SK-N-SH (cell line): ENCODE data around the gene CLDN6. TPM values are rescaled to one million over a fixed set of nuclear protein-coding genes. Genes with fewer than 3 reads are reported as not detected.

Experiments used
- CTCF ChIA-PET: fragments of 300-600, 350-600 bp; formaldehyde crosslinking; extraction: SDS; loops from one replicate; lab custom pipeline; 2021; lab: Yijun Ruan, JAX
- POLR2A ChIA-PET: fragments of 350-600 bp; sonication (Branson Sonifier 250); formaldehyde crosslinking; extraction: SDS; loops from one replicate; lab custom pipeline; 2020; ENCODE audit warnings: antibody characterized with exemption, inconsistent platforms; lab: Yijun Ruan, JAX
- DNase-seq: peaks from one replicate; pipeline ENCODE4 v3.0.0; 2012
- H2AFZ ChIP-seq: fragments of 200-600 bp; sonication (generic); 2 replicates; pipeline ENCODE4 v1.8.1; 2016; ENCODE audit warnings: antibody characterized with exemption, mild to moderate bottlenecking, low read depth
- H3F3A ChIP-seq: fragments of 200-600 bp; sonication (generic); replicated peaks from 2 replicates; pipeline ENCODE3; 2016; ENCODE audit warnings: antibody characterized with exemption, mild to moderate bottlenecking; ENCODE audit not compliant: insufficient read depth
- H3K27ac ChIP-seq, 2 experiments: fragments of 200-500 bp in 1 of 2; fragments of 200-600 bp in 1 of 2; sonication (Bioruptor generic) in 1 of 2; sonication (generic), shearing (Covaris generic) in 1 of 2; 2 replicates each; pipeline versions ENCODE4 v1.5.1 to v1.6.1; 2014 to 2016; ENCODE audit warnings: low read depth in 2 of 2, inconsistent platforms in 1 of 2, low read length in 1 of 2, mild to moderate bottlenecking in 1 of 2, mixed read lengths in 1 of 2
- H3K27me3 ChIP-seq: fragments of 200-600 bp; sonication (generic), shearing (Covaris generic); 2 replicates; pipeline ENCODE4 v1.6.1; 2016; ENCODE audit warnings: mixed run types; ENCODE audit not compliant: insufficient read depth
- H3K36me3 ChIP-seq, 2 experiments: fragments of 200-500 bp in 1 of 2; fragments of 200-600 bp in 1 of 2; sonication (Bioruptor generic) in 1 of 2; sonication (generic) in 1 of 2; replicated peaks in 1 of 2; 2 replicates each; pipeline versions ENCODE3 to v1.5.1; 2014 to 2016; ENCODE audit warnings: low read length in 1 of 2, mild to moderate bottlenecking in 1 of 2; ENCODE audit not compliant: insufficient read depth in 2 of 2, control insufficient read depth in 1 of 2
- H3K4me1 ChIP-seq, 2 experiments: fragments of 200-500 bp in 1 of 2; fragments of 200-600 bp in 1 of 2; sonication (Bioruptor generic) in 1 of 2; sonication (generic), shearing (Covaris generic) in 1 of 2; 2 replicates each; pipeline versions ENCODE4 v1.5.1 to v1.6.1; 2014 to 2016; ENCODE audit warnings: low read depth in 1 of 2, low read length in 1 of 2, mixed run types in 1 of 2; ENCODE audit not compliant: insufficient read depth in 2 of 2, control insufficient read depth in 1 of 2
- H3K4me2 ChIP-seq: fragments of 200-600 bp; sonication (generic), shearing (Covaris generic); 2 replicates; pipeline ENCODE4 v1.6.1; 2017; ENCODE audit warnings: mixed run types
- H3K4me3 ChIP-seq, 2 experiments: fragments of 200-500 bp in 1 of 2; fragments of 200-600 bp in 1 of 2; sonication (Bioruptor generic) in 1 of 2; sonication (generic), shearing (Covaris generic) in 1 of 2; 2 replicates each; pipeline versions ENCODE4 v1.5.1 to v1.8.1; 2014 to 2016; ENCODE audit warnings: low read depth in 2 of 2, inconsistent platforms in 1 of 2, low read length in 1 of 2, mild to moderate bottlenecking in 1 of 2, mixed read lengths in 1 of 2, moderate library complexity in 1 of 2
- H3K79me2 ChIP-seq: fragments of 200-600 bp; sonication (generic); 2 replicates; pipeline ENCODE4 v1.8.1; 2017; ENCODE audit warnings: mild to moderate bottlenecking; ENCODE audit not compliant: insufficient read depth
- H3K9ac ChIP-seq: fragments of 200-600 bp; sonication (generic); 2 replicates; pipeline ENCODE4 v1.6.1; 2017; ENCODE audit warnings: mixed run types
- H3K9me2 ChIP-seq: fragments of 200-600 bp; sonication (generic); 2 replicates; pipeline ENCODE4 v1.6.1; 2017; ENCODE audit warnings: mixed run types
- H3K9me3 ChIP-seq: fragments of 200-600 bp; sonication (generic); 2 replicates; pipeline ENCODE4 v1.6.1; 2017; ENCODE audit warnings: mixed run types, mild to moderate bottlenecking, moderate library complexity
- H4K20me1 ChIP-seq: fragments of 200-600 bp; sonication (generic); 2 replicates; pipeline ENCODE4 v1.6.1; 2017; ENCODE audit warnings: mild to moderate bottlenecking, mixed run types; ENCODE audit not compliant: insufficient read depth
- CHD2 ChIP-seq: fragments of 150-350 bp; IDR thresholded peaks from 2 replicates; pipeline ENCODE4 v1.6.1; 2018; ENCODE audit warnings: low read length; ENCODE audit not compliant: partially characterized antibody
- CTCF ChIP-seq: fragments of 200-600 bp; sonication (generic); IDR thresholded peaks from 2 replicates; pipeline ENCODE4 v1.6.1; 2017; ENCODE audit warnings: antibody characterized with exemption, mild to moderate bottlenecking, moderate library complexity
- ELF1 ChIP-seq: IDR thresholded peaks from 2 replicates; pipeline ENCODE4 v1.4.0; 2012
- MEF2A ChIP-seq: IDR thresholded peaks from 2 replicates; pipeline ENCODE4 v1.4.0; 2012; ENCODE audit warnings: low read depth, borderline replicate concordance
- RCOR1 ChIP-seq: fragments of 150-350 bp; IDR thresholded peaks from 2 replicates; pipeline ENCODE4 v1.6.1; 2017; ENCODE audit warnings: antibody characterized with exemption, low read length
- TCF12 ChIP-seq: IDR thresholded peaks from 2 replicates; pipeline ENCODE4 v1.4.0; 2012
- WGBS: methylation state at CpG from one replicate; pipeline ENCODE4 v1.1.6; 2017; ENCODE audit warnings: low lambda C conversion rate; 5-methylcytosine and 5-hydroxymethylcytosine counted together
- polyA plus RNA-seq, 3 experiments: library from polyadenylated mRNA; depleted of rRNA; stranded (reverse); fragments of >200 nt; gene quantifications; 2 replicates each; pipeline ENCODE4 v1.2.3, GENCODE V29; 2012

Gene CLDN6
- polyA plus RNA-seq, 1 of the 3 experiments (the other 2 are of a cell fraction), result 0.20 TPM

GRCh38 chr16:3026003-3026378 lies 8.0 kb upstream of the CLDN6 start:
- TF ChIP-seq ELF1, result no peak
- no peak for TF ChIP-seq CTCF
- TF ChIP-seq MEF2A, result no peak
- TF ChIP-seq TCF12, result no peak
- no peak for TF ChIP-seq RCOR1
- WGBS, result 93% methylated on average over 7 of the region's 8 CpGs
- no peaks in the 10 kb centered on the region for H3K27me3 ChIP-seq
- no peak overlapping the region for H3K4me3 ChIP-seq
- H3K9me2 ChIP-seq, result no peaks in the 10 kb centered on the region
- peaks cover 8 to 24% of the 10 kb centered on the region in 2 experiments; a peak in 3 of 4 replicates for H3K4me1 ChIP-seq
- no peak overlapping the region for H3K9ac ChIP-seq
- ChIA-PET CTCF (no interaction called here), POLR2A (no interaction called here)
- no peak overlapping the region for H3K4me2 ChIP-seq
- DNase-seq, result no peak
- peaks cover 55% of the 10 kb centered on the region for H3F3A ChIP-seq
- H3K27ac ChIP-seq, result no peak overlapping the region
- H3K79me2 ChIP-seq, result peaks cover 6% of the 10 kb centered on the region; the same call in 1 of the 2 replicates
- H2AFZ ChIP-seq, result no peak overlapping the region
- H4K20me1 ChIP-seq, result peaks cover 19% of the 10 kb centered on the region
- H3K9me3 ChIP-seq, result no peaks in the 10 kb centered on the region
- H3K36me3 ChIP-seq, result peaks cover 21 to 26% of the 10 kb centered on the region in 2 experiments

GRCh38 chr16:3025032-3026002 lies 7.3 kb upstream of the CLDN6 start:
- CTCF ChIA-PET, result no interaction called here
- whole genome bisulfite sequencing, result 91% methylated on average over 17 of the region's 18 CpGs
- H2AFZ ChIP-seq, result no peak overlapping the region

More at GRCh38 chr16:3025032-3026002, 7.3 kb upstream of the CLDN6 start:
- H3K36me3 ChIP-seq, result peaks cover 21 to 26% of the 10 kb centered on the region in 2 experiments
- no peaks in the 10 kb centered on the region for H3K9me3 ChIP-seq
- H4K20me1 ChIP-seq, result peaks cover 20% of the 10 kb centered on the region
- no peak for TF ChIP-seq CHD2
- peaks cover 8 to 27% of the 10 kb centered on the region in 2 experiments; a peak in 3 of 4 replicates for H3K4me1 ChIP-seq
- H3K9ac ChIP-seq, result no peak overlapping the region
- DNase-seq, result no peak
- H3K4me3 ChIP-seq, result no peak overlapping the region
- H3K4me2 ChIP-seq, result no peak overlapping the region
- H3F3A ChIP-seq, result peaks cover 56% of the 10 kb centered on the region
- H3K9me2 ChIP-seq, result no peaks in the 10 kb centered on the region
- H3K27ac ChIP-seq, result no peak overlapping the region
- H3K27me3 ChIP-seq, result no peaks in the 10 kb centered on the region
- POLR2A ChIA-PET, result interaction anchor here (0.7 kb wide), 1 partner anchor 109 kb away, joined by 3 read pairs; the partner anchor contains the start of gene ZNF213
- H3K79me2 ChIP-seq, result peaks cover 10% of the 10 kb centered on the region; the same call in 1 of the 2 replicates
